Activated CD4-positive, alpha-beta T cell treated with anti-CD3 and anti-CD28 coated beads, Interleukin-2, amount 50 U/mL, for 4 hours (primary cell): ENCODE measurements around the gene PCBP1.
A peak's percentile ranks its signal among the peaks of the same experiment; 100 is the strongest.
"Not testable (repeated sequence)": the region's sequence is repeated elsewhere in the genome, so short reads cannot be mapped to it uniquely, and the experiment has no call there.

Experiments
- DNase-seq, 2 experiments: peaks; one replicate each; pipeline ENCODE4 v3.0.0-alpha.2; 2020

Gene PCBP1

GRCh38 chr2:70101174-70101573 lies 13.9 kb downstream of the PCBP1 start:
- no peak for DNase-seq

- not testable (repeated sequence) for DNase-seq
Observed at GRCh38 chr2:70101686-70102085, 14.4 kb downstream of the PCBP1 start.

GRCh38 chr2:70102323-70102905 lies 15.1 kb downstream of the PCBP1 start:
- DNase-seq: not testable (repeated sequence)

- DNase-seq: no peak
Observed at GRCh38 chr2:70103531-70104061, 16.3 kb downstream of the PCBP1 start.

GRCh38 chr2:70104231-70105111 lies 17.2 kb downstream of the PCBP1 start:
- no peak for DNase-seq

- not testable (repeated sequence) for DNase-seq
Observed at GRCh38 chr2:70106138-70106537, 18.9 kb downstream of the PCBP1 start.

- DNase-seq: not testable (repeated sequence)
Observed at GRCh38 chr2:70110397-70110796, 23.1 kb downstream of the PCBP1 start.

GRCh38 chr2:70111752-70112591 lies 24.7 kb downstream of the PCBP1 start:
- no peak for DNase-seq

GRCh38 chr2:70113359-70114070 lies 26.2 kb downstream of the PCBP1 start:
- no peak for DNase-seq

GRCh38 chr2:70115646-70116442 lies 28.6 kb downstream of the PCBP1 start:
- DNase-seq: no peak

- DNase-seq: no peak
Observed at GRCh38 chr2:70116936-70117552, 29.8 kb downstream of the PCBP1 start.

GRCh38 chr2:70118798-70119454 lies 31.6 kb downstream of the PCBP1 start:
- no peak for DNase-seq

- DNase-seq: no peak
Observed at GRCh38 chr2:70121627-70122372, 34.5 kb downstream of the PCBP1 start.

- DNase-seq: no peak
Observed at GRCh38 chr2:70122470-70122869, 35.2 kb downstream of the PCBP1 start.

GRCh38 chr2:70123051-70123828 lies 36.0 kb downstream of the PCBP1 start:
- no peak for DNase-seq

GRCh38 chr2:70123829-70124116 lies 36.5 kb downstream of the PCBP1 start:
- no peak for DNase-seq

- peak; percentile 54 to 55 for DNase-seq
Observed at GRCh38 chr2:70124983-70125480, 37.8 kb downstream of the PCBP1 start.

- no peak for DNase-seq
Observed at GRCh38 chr2:70125498-70125898, 38.2 kb downstream of the PCBP1 start.

- DNase-seq: no peak
Observed at GRCh38 chr2:70126413-70126812, 39.1 kb downstream of the PCBP1 start.
